Esophagus muscularis mucosa (tissue), 4 donors: ENCODE results near the gene GBX2.

ENCODE experiments used
- EP300 ChIP-seq: sonication (generic); formaldehyde crosslinking; IDR thresholded peaks from one replicate; pipeline ENCODE4 v1.6.1; 2017; ENCODE audit warnings: antibody characterized with exemption
- POLR2A ChIP-seq: fragments of 450-650 bp; IDR thresholded peaks from one replicate; pipeline ENCODE4 v1.6.1; 2017; ENCODE audit warnings: antibody characterized with exemption, moderate library complexity, mild to moderate bottlenecking, low read depth
- POLR2AphosphoS5 ChIP-seq, 2 donors: sonication (generic); formaldehyde crosslinking; IDR thresholded peaks; one replicate each; pipeline ENCODE4 v1.6.1; 2017; ENCODE audit warnings: antibody characterized with exemption in 2 of 2
- TF ChIP-seq, protein P1 (sequence below), 3 experiments: fragments of 200-600 bp in 2 of 3; fragments of 450-650 bp in 1 of 3; sonication (generic) in 2 of 3; IDR thresholded peaks; one replicate each; pipeline ENCODE4 v1.5.1; 2017 to 2019; ENCODE audit warnings: antibody characterized with exemption in 3 of 3, mild to moderate bottlenecking in 2 of 3, moderate library complexity in 1 of 3

DNA sequence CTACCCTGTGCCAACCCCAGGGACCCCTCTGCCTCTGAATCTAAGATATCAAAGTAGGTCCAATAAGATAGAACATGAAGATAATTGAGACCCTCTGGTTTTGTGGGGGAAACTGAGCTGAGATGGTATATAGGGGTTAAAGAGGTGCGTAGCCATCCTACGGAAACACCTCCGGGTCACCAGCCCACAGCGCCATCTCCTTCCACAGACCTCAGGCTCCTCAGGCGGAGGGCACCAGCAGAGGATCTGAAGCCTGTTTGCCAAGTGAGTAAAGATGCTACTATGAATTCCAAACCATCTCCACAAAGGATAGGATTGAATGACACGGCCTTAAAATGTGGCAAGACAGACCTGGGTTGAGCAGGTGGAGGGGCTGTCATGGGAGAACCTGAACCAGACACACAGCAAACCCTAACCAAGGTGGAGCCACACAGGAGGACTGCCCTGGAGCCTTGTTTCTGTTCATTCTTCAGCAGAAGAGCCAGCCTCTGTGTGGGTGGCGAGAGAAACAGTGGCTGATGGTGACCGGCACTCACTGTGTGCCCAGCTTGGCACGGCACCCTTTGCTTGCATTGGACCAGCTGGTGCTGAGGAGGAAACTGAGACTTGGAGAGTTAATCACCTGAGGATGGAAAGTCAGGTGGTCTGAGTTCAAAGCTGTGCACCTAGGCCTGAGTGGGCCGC lies 10.2 kb downstream of the GBX2 start:
- TF ChIP-seq POLR2AphosphoS5 (IDR thresholded peaks at IDR 0.05) (no peak), POLR2A (no peak), EP300 (no peak)
- TF ChIP-seq, protein P1, sequence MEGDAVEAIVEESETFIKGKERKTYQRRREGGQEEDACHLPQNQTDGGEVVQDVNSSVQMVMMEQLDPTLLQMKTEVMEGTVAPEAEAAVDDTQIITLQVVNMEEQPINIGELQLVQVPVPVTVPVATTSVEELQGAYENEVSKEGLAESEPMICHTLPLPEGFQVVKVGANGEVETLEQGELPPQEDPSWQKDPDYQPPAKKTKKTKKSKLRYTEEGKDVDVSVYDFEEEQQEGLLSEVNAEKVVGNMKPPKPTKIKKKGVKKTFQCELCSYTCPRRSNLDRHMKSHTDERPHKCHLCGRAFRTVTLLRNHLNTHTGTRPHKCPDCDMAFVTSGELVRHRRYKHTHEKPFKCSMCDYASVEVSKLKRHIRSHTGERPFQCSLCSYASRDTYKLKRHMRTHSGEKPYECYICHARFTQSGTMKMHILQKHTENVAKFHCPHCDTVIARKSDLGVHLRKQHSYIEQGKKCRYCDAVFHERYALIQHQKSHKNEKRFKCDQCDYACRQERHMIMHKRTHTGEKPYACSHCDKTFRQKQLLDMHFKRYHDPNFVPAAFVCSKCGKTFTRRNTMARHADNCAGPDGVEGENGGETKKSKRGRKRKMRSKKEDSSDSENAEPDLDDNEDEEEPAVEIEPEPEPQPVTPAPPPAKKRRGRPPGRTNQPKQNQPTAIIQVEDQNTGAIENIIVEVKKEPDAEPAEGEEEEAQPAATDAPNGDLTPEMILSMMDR (IDR thresholded peaks at IDR 0.05), result no peak
